Measurements from ENCODE around the gene DRG2.

- TF ChIP-seq KDM5A (IDR thresholded peaks at IDR 0.05; ENCODE audit: borderline replicate concordance, low read length), result no peak
- no peak for TF ChIP-seq FOXA1 (IDR thresholded peaks at IDR 0.05)
- TF ChIP-seq FOXA1 (CRISPR knock-in tag; IDR thresholded peaks at IDR 0.05), result no peak
- no peak for TF ChIP-seq TCF7L2 (IDR thresholded peaks at IDR 0.05; ENCODE audit: low read depth, low read length)
Observed at GRCh38 chr17:18059283-18059682, 28.5 kb upstream of the DRG2 start.

All from HepG2 (cell line).